ENCODE data around the gene WDFY3.

WDFY3 gene

GRCh38 chr4:84782517-84782916 is 184.0 kb downstream of the WDFY3 start:
- no peak for DNase-seq

DNA sequence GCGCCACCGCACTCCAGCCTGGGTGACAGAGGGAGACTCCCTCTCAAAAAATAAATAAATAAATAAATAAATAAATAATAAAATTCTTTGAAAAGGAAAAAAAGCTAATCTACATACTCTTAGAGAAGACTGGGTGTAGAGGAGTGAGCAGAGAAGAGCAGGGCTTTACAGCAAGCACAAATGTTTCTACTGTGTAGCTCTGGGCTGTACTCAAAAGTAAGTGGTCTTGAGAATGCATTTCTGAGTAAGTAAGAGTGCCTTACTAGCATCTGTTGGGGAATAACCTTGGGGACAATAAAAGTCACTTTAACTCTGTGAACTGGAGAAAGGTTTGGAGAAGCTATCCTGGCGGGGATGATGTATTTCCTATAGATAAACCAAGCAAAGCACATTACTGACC is 185.8 kb downstream of the WDFY3 start:
- DNase-seq = no peak

DNA sequence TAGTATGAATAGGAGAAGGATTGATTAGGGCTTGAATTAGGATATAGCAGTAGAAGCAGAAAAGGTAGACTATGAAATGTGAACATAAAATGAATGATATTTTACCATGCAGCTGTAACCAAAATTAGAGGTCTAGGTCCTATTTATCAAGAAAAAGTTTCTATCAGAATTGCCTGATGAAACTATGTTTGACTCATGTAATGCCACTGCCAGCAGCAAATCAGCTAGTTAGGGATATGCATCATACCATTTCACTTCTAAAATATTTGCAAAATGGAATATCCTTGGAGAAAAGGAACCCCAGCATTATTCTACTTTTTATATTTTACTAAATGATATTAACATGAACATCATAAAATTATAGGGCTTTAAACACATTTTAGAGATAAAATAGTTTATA is 188.4 kb downstream of the WDFY3 start:
- no peak for DNase-seq

DNA sequence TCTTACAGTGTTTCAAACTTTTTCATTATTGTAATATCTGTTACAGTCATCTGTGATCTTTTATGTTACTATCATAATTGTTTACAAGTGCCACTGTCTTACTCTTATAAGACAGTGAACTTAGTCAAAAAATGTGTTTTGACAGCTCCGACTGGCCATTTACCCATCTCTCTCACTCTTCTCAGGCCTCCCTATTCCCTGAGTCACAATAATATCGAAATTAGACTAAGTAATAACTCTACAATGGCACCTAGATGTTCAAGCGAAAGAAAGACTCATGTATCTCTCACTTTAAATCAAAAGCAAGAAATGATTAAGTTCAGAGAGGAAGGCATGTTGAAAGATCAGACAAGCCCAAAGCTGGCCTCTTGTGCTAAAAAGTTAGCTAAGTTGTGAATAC is 199.3 kb downstream of the WDFY3 start:
- DNase-seq = no peak

- DNase-seq = no peak
Measured at GRCh38 chr4:84753321-84753972, 213.0 kb downstream of the WDFY3 start.

- DNase-seq = no peak
Measured at GRCh38 chr4:84751707-84752106, 214.8 kb downstream of the WDFY3 start.

- no peak for DNase-seq
Measured at GRCh38 chr4:84750960-84751283, 215.6 kb downstream of the WDFY3 start.

- no peak for DNase-seq
Measured at GRCh38 chr4:84750260-84750959, 216.1 kb downstream of the WDFY3 start.

- DNase-seq = no peak
Measured at GRCh38 chr4:84740057-84740456, 226.4 kb downstream of the WDFY3 start.

DNA sequence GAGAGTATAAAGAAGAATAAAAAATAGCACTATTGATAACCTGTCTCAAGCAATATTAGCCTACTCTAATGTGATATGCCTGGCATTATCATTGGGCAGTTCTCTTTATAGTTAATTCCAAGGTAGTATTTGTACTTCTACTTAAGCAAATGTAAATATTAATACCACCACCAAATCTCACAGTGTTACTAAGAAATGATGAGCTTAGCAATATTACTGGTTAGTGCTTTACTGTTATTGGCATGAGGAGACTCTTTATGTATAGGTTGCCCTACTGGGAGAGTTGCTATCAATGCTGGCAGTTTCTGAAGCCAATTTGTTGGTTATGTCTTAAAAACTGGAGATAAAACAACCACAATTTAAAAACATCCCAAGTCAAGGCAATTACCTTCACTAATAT is 227.9 kb downstream of the WDFY3 start:
- DNase-seq = no peak

- no peak for DNase-seq
Measured at GRCh38 chr4:84737656-84738055, 228.8 kb downstream of the WDFY3 start.

DNA sequence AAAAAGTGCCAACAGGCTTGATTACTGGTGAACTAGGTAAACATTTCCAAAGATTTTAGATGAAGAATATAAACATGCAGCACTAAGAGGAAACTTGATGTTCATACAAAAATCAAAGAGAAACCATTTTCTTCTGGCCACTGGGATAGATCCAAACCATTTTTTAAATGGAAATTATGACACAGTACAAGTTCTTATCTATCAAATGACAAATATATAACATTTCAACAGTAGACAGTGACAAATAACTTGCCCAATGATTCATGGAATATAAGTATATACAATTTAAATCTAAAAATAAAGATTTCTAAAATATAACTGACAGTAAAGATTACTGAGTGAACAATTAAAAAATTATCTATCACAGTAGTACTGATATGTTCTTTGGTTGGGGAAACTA is 232.5 kb downstream of the WDFY3 start:
- DNase-seq = no peak

DNA sequence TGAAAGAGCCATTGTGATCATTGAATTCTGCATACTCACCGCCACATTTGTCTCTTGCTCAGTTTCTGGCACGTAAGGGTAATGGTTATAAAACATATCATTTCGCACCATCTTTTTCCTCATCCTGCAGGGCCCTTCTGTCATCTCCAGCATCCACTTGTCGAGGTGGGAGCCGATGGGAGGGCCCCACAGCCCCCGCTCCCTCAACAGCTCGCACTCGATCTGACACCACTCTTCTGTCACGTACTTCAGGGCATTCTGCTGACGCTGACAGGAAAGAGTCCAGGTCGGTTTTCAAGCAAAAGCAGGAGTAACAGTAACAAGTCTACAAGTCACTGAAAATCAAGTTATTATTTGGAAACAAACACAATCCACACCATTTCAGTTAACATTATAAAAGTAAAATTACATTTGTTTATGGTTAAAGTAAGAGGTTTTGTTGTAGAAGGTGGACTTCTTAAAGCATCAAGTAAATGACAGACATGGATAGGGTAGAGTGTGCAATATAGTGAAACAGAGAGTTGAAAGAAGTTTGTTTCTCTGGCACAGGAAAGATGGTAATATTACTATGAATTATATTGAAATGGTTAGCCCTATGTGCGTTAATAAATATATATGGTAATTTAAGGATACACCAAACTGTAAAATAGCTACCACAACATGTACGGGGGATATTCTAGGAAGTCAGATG is 233.0 kb downstream of the WDFY3 start:
- no peak for DNase-seq

GRCh38 chr4:84730375-84730774 is 236.1 kb downstream of the WDFY3 start:
- DNase-seq = no peak

DNA sequence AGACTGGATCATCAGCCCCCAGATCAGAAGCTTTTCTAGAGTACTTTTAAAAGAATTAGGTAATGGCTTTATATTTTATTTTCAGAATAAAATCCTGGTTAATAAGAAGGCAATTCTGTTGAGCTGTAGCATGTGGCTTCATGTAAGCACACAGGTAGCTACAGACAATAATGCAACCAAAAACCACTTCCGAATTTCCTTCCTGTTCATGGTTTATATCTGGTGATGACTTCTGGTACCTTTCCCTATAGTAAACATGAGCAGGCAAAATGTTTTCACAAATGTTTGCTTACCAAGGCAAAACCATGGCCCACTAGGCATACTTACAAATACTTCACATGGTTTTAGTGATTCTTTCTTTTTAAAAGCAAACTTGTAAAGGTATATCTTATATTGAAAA is 239.0 kb downstream of the WDFY3 start:
- DNase-seq = no peak

GRCh38 chr4:84726356-84726755 is 240.1 kb downstream of the WDFY3 start:
- DNase-seq = no peak

GRCh38 chr4:84722720-84723119 is 243.8 kb downstream of the WDFY3 start:
- DNase-seq = no peak

GRCh38 chr4:84719115-84719514 is 247.4 kb downstream of the WDFY3 start:
- DNase-seq = no peak

- no peak for DNase-seq
Measured at GRCh38 chr4:84718699-84719098, 247.8 kb downstream of the WDFY3 start.

- DNase-seq = no peak
Measured at GRCh38 chr4:84710548-84710947, 255.9 kb downstream of the WDFY3 start.

- DNase-seq = no peak
Measured at GRCh38 chr4:84708406-84709135, 257.9 kb downstream of the WDFY3 start.

DNA sequence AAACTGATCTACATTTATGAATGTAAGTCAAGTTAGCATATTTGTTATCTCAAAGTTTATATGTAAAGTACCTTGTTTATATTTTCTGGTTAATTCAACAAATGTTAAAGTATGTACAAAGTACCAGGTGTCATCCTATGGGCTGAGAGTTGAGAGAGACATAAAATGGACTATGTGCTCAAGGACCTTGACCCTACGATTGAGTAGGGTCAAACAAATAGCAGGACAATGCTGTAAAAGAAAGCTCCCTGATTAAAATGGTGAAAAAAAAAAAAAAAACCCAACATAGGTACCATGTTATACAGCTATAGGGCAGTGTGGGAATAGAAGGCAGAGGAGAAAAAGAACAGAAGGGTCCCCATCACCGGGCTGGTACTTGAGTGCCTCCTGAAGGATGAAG is 260.2 kb downstream of the WDFY3 start:
- DNase-seq = no peak

DNA sequence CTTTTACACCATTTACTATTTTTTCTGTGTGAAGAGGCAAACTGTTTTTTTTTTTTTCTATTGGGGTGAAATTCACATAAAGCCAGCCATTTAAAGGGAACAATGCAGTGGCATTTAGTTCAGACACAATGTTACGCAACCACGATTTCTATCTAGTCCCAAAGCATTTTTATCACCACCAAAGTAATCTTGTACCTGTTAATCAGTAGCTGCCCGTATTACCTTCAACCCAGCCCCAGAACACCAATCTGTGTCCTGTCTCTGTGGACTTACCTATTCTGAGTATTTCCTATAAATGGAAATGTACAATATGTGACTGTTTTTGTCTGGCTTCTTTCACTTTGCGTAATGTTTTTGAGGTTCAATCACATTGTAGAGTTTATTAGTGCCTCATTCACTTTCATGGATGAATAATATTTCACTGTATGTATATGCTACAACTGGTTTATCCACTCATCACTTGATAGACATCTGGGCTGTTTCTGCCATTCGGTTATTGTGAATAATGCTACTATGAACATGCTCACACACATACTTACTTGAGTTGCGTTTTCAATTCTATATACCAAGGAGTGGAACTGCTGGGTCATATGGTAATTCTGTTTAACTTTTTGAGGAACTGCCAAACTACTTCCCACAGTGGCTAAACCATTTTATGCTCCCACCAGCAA is 267.4 kb downstream of the WDFY3 start:
- no peak for DNase-seq
